HepG2 (cell line): Measurements from ENCODE around the gene RASAL3. TPM values are rescaled to one million over a fixed set of nuclear protein-coding genes. Genes with fewer than 3 reads are reported as not detected.

Experiments
- CBX5 ChIP-seq: sonication (generic); formaldehyde crosslinking; IDR thresholded peaks from 2 replicates; pipeline ENCODE4 v1.4.0; 2020; ENCODE audit warnings: missing genetic modification reagents, borderline replicate concordance
- ESRRA ChIP-seq: sonication (generic); formaldehyde crosslinking; IDR thresholded peaks from 2 replicates; pipeline ENCODE4 v1.5.1; 2020; ENCODE audit warnings: mild to moderate bottlenecking, low read depth, missing genetic modification reagents
- FOSL1 ChIP-seq: sonication (generic); formaldehyde crosslinking; IDR thresholded peaks from 2 replicates; pipeline ENCODE4 v1.9.0; 2021; ENCODE audit warnings: missing genetic modification reagents, borderline replicate concordance
- GPBP1L1 ChIP-seq: sonication (generic); formaldehyde crosslinking; IDR thresholded peaks from 2 replicates; pipeline ENCODE4 v1.5.0; 2020; ENCODE audit warnings: mild to moderate bottlenecking, missing genetic modification reagents
- HNRNPUL1 ChIP-seq: fragments of 200-400 bp; formaldehyde crosslinking; IDR thresholded peaks from 2 replicates; pipeline ENCODE4 v1.6.1; 2017; ENCODE audit warnings: low read depth, mild to moderate bottlenecking, low read length, moderate library complexity
- IRF9 ChIP-seq: sonication (generic); formaldehyde crosslinking; IDR thresholded peaks from 2 replicates; pipeline ENCODE4 v1.8.0; 2022; ENCODE audit warnings: missing genetic modification reagents, mild to moderate bottlenecking, borderline replicate concordance
- KAT7 ChIP-seq: IDR thresholded peaks from 2 replicates; pipeline ENCODE4 v1.6.1; 2018; ENCODE audit warnings: borderline replicate concordance, missing compliant biosample characterization
- KDM5A ChIP-seq: fragments of 200-600 bp; sonication (generic); IDR thresholded peaks from 2 replicates; pipeline ENCODE4 v1.7.0; 2018; ENCODE audit warnings: antibody characterized with exemption, mild to moderate bottlenecking, low read length, borderline replicate concordance
- MAF1 ChIP-seq: sonication (generic); formaldehyde crosslinking; IDR thresholded peaks from 2 replicates; pipeline ENCODE4 v1.5.0; 2020; ENCODE audit warnings: missing genetic modification reagents, borderline replicate concordance
- POLR2G ChIP-seq: fragments of 200-400 bp; formaldehyde crosslinking; IDR thresholded peaks from 2 replicates; pipeline ENCODE4 v1.6.1; 2018; ENCODE audit warnings: mild to moderate bottlenecking, low read depth, low read length, moderate library complexity
- RORA ChIP-seq: sonication (generic); formaldehyde crosslinking; IDR thresholded peaks from 2 replicates; pipeline ENCODE4 v1.5.0; 2020; ENCODE audit warnings: mild to moderate bottlenecking, missing genetic modification reagents, moderate library complexity
- SIN3A ChIP-seq: IDR thresholded peaks from 2 replicates; pipeline ENCODE4 v1.6.1; 2011; ENCODE audit warnings: low read depth, mild to moderate bottlenecking, control low read depth, low read length, borderline replicate concordance
- SKI ChIP-seq: fragments of 450-650 bp; IDR thresholded peaks from one replicate; pipeline ENCODE4 v1.6.1; 2018; ENCODE audit warnings: mild to moderate bottlenecking; ENCODE audit not compliant: partially characterized antibody
- SMC3 ChIP-seq: IDR thresholded peaks from 2 replicates; pipeline ENCODE4 v1.6.1; 2011; ENCODE audit warnings: low read length, improper control_type of control experiment
- SPEN ChIP-seq: sonication (generic); formaldehyde crosslinking; IDR thresholded peaks from 2 replicates; pipeline ENCODE4 v1.5.1; 2020; ENCODE audit warnings: low read depth, mild to moderate bottlenecking, missing genetic modification reagents
- TARDBP ChIP-seq: sonication (generic); formaldehyde crosslinking; IDR thresholded peaks from 2 replicates; pipeline ENCODE4 v1.8.0; 2022; ENCODE audit warnings: mild to moderate bottlenecking, missing genetic modification reagents
- XBP1 ChIP-seq: sonication (generic); formaldehyde crosslinking; IDR thresholded peaks from 2 replicates; pipeline ENCODE4 v1.5.0; 2020; ENCODE audit warnings: missing genetic modification reagents
- ZBTB7B ChIP-seq: sonication (generic); formaldehyde crosslinking; IDR thresholded peaks from 2 replicates; pipeline ENCODE4 v1.4.0; 2020; ENCODE audit warnings: missing genetic modification reagents
- ZFY ChIP-seq: sonication (generic); formaldehyde crosslinking; IDR thresholded peaks from 2 replicates; pipeline ENCODE4 v1.4.0; 2020; ENCODE audit warnings: missing genetic modification reagents
- ZNF574 ChIP-seq: sonication (generic); formaldehyde crosslinking; IDR thresholded peaks from 2 replicates; pipeline ENCODE4 v1.4.0; 2020; ENCODE audit warnings: missing genetic modification reagents
- ZNF619 ChIP-seq: sonication (generic); formaldehyde crosslinking; IDR thresholded peaks from 2 replicates; pipeline ENCODE4 v1.4.0; 2020; ENCODE audit warnings: mild to moderate bottlenecking, missing genetic modification reagents
- ZNF639 ChIP-seq: conservative IDR thresholded peaks from 2 replicates; pipeline ENCODE4 v1.6.1; 2018; ENCODE audit warnings: missing genetic modification reagents
- ZNF788 ChIP-seq: sonication (generic); formaldehyde crosslinking; IDR thresholded peaks from 2 replicates; pipeline ENCODE4 v1.5.0; 2020; ENCODE audit warnings: mild to moderate bottlenecking, missing genetic modification reagents, borderline replicate concordance
- polyA plus RNA-seq, 8 experiments: library from polyadenylated mRNA; depleted of rRNA in 3 of 8; stranded (reverse) in 7 of 8; unstranded in 1 of 8; fragments of >200 nt; fragmentation: Illumina TruSeq in 4 of 8; extraction: Trizol in 4 of 8; gene quantifications; 2 replicates each; pipeline versions ENCODE4 v1.2.1 to v1.2.3, GENCODE V29; 2011 to 2016; ENCODE audit warnings: low read depth in 4 of 8, missing spikeins in 1 of 8, mixed read lengths in 1 of 8; ENCODE audit not compliant: insufficient read depth in 1 of 8
- total RNA-seq, 5 experiments: library from RNA; depleted of rRNA; stranded (reverse); fragments of >200 nt; fragmentation: Illumina TruSeq; extraction: Trizol; gene quantifications; 2 replicates each; pipeline ENCODE4 v1.2.3, GENCODE V29; 2016; ENCODE audit warnings: low read depth in 1 of 5

Gene RASAL3
- total and polyA plus RNA-seq, 2 of the 13 experiments (the other 11 are each of a cell fraction or from before 2014, with no cell fraction given): not detected

GRCh38 chr19:15432629-15433518, 31.5 kb downstream of the RASAL3 start (continued):
- TF ChIP-seq ZNF574 (CRISPR knock-in tag) (peak; percentile 79), FOSL1 (CRISPR knock-in tag) (no peak), SIN3A (peak; percentile 26; the same call in 1 of the 2 replicates), IRF9 (CRISPR knock-in tag) (peak; percentile 43; the same call in 1 of the 2 replicates), ZNF639 (CRISPR knock-in tag) (peak; percentile 79), ZFY (CRISPR knock-in tag) (peak; percentile 81), ZNF788 (CRISPR knock-in tag) (peak; percentile 48; the same call in 1 of the 2 replicates), KAT7 (CRISPR knock-in tag) (0 out of 2 replicates have a peak, but pooled peaks have one; percentile 74), XBP1 (CRISPR knock-in tag) (no peak), KDM5A (peak; percentile 54; the same call in 1 of the 2 replicates), GPBP1L1 (CRISPR knock-in tag) (no peak), ZBTB7B (no peak), RORA (CRISPR knock-in tag) (no peak), HNRNPUL1 (no peak), SPEN (peak; percentile 66), CBX5 (CRISPR knock-in tag) (0 out of 2 replicates have a peak, but pooled peaks have one; percentile 52), ESRRA (0 out of 2 replicates have a peak, but pooled peaks have one; percentile 43), ZNF619 (CRISPR knock-in tag) (0 out of 2 replicates have a peak, but pooled peaks have one; percentile 25), MAF1 (no peak), SKI (peak; percentile 86), SMC3 (no peak), TARDBP (peak; percentile 50; the same call in 1 of the 2 replicates), POLR2G (peak; percentile 67)
